HUES64 (cell line): Measurements from ENCODE around the gene CLCN1.

ENCODE experiments used
- H3K27ac ChIP-seq: 2 replicates; pipeline ENCODE4 v1.7.0; 2013; ENCODE audit warnings: low read depth, low read length, inconsistent platforms
- H3K27me3 ChIP-seq: 2 replicates; pipeline ENCODE4 v1.6.1; 2013; ENCODE audit warnings: mild to moderate bottlenecking, low read length; ENCODE audit not compliant: insufficient read depth
- H3K36me3 ChIP-seq: 2 replicates; pipeline ENCODE4 v1.6.1; 2013; ENCODE audit warnings: mild to moderate bottlenecking, low read length; ENCODE audit not compliant: insufficient read depth
- H3K4me1 ChIP-seq: 2 replicates; pipeline ENCODE4 v1.6.1; 2013; ENCODE audit warnings: mild to moderate bottlenecking, low read length, moderate library complexity; ENCODE audit not compliant: insufficient read depth
- H3K4me3 ChIP-seq: 2 replicates; pipeline ENCODE4 v1.5.1; 2013; ENCODE audit warnings: mild to moderate bottlenecking, low read length, moderate library complexity
- H3K9ac ChIP-seq: 2 replicates; pipeline ENCODE4 v1.6.1; 2013; ENCODE audit warnings: mild to moderate bottlenecking, low read depth, low read length
- H3K9me3 ChIP-seq: 2 replicates; pipeline ENCODE4 v1.6.1; 2013; ENCODE audit warnings: low read depth, low read length; ENCODE audit not compliant: insufficient read depth
- WGBS: fragments of 150-250, 120-280 bp; methylation state at CpG from one replicate; pipeline ENCODE4 v1.1.7; 2013; ENCODE audit warnings: missing lambda C conversion rate; 5-methylcytosine and 5-hydroxymethylcytosine counted together

CLCN1 gene

DNA sequence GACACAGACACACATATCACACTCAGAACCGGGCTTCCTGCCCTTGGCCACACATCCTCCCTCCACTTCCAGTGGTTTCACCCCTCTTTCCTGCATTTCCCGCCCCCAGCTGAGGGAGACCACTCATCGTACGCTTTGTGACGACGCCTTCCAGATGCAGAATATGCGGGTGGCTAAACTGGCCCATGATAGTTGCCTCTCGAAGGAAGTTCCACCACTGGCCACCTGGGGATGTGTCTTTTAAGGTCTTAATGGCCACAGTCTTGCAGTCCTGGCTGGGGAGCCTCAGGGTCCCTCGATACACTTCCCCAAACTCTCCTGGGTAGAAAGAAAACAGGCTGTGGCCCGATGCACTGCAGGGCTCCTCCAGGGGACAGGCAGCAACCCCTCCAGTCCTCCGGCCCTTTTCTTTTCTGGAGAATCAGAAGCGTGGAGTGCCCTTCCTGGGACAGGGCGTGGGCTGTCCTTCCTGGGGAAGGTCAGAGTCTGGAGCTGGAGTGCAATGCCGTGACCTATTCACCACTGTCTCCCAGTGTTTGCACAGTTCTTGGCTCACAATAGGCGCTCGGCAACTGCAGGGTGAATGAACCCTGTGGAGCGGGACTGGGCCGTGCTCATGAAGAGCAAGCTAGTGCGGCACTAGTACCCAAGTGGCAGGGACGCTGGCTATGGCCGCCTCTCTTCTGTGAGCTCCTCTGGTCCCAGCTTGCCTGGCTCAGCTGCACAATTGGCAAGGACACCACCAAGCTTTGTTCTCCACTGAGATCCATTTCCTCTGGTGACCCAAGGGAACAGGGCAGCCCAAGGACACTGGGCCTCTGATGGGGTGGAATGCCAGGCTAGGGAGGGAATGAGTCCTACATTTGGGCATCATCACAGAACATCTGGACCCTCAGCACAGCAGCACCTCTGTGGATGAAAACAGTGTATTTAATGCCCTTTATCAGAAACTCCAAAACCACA lies 79.6 kb downstream of the CLCN1 start:
- H3K9me3 ChIP-seq, result no peaks in the 10 kb centered on the region
- H3K27ac ChIP-seq, result peak overlapping the region; percentile 25; the same call in 1 of the 2 replicates
- no peaks in the 10 kb centered on the region for H3K27me3 ChIP-seq
- WGBS, result 87% methylated on average over 21 of the region's 21 CpGs
- H3K4me1 ChIP-seq, result no peaks in the 10 kb centered on the region
- peaks cover 97% of the 10 kb centered on the region for H3K36me3 ChIP-seq
- no peak overlapping the region for H3K4me3 ChIP-seq
- no peak overlapping the region for H3K9ac ChIP-seq

GRCh38 chr7:143396182-143396581 lies 80.3 kb downstream of the CLCN1 start:
- no peak overlapping the region for H3K4me3 ChIP-seq
- no peak overlapping the region for H3K27ac ChIP-seq
- peaks cover 97% of the 10 kb centered on the region for H3K36me3 ChIP-seq
- H3K27me3 ChIP-seq, result no peaks in the 10 kb centered on the region
- WGBS, result 81% methylated on average over 7 of the region's 7 CpGs
- no peak overlapping the region for H3K9ac ChIP-seq
- no peaks in the 10 kb centered on the region for H3K9me3 ChIP-seq
- H3K4me1 ChIP-seq, result no peaks in the 10 kb centered on the region

- 92% methylated on average over 28 of the region's 28 CpGs for WGBS
- Histone ChIP-seq H3K9me3 (no peaks in the 10 kb centered on the region), H3K27me3 (no peaks in the 10 kb centered on the region), H3K36me3 (peaks cover 97% of the 10 kb centered on the region), H3K4me1 (no peaks in the 10 kb centered on the region), H3K9ac (no peak overlapping the region), H3K4me3 (no peak overlapping the region), H3K27ac (no peak overlapping the region)
Measured at GRCh38 chr7:143396625-143397556, 81.0 kb downstream of the CLCN1 start.

GRCh38 chr7:143397710-143398530 lies 82.0 kb downstream of the CLCN1 start:
- WGBS, result 95% methylated on average over 16 of the region's 16 CpGs
- H3K27me3 ChIP-seq, result no peaks in the 10 kb centered on the region
- no peaks in the 10 kb centered on the region for H3K4me1 ChIP-seq
- H3K36me3 ChIP-seq, result peaks cover 99% of the 10 kb centered on the region
- H3K9ac ChIP-seq, result no peak overlapping the region
- H3K27ac ChIP-seq, result no peak overlapping the region
- H3K9me3 ChIP-seq, result no peaks in the 10 kb centered on the region
- H3K4me3 ChIP-seq, result no peak overlapping the region

DNA sequence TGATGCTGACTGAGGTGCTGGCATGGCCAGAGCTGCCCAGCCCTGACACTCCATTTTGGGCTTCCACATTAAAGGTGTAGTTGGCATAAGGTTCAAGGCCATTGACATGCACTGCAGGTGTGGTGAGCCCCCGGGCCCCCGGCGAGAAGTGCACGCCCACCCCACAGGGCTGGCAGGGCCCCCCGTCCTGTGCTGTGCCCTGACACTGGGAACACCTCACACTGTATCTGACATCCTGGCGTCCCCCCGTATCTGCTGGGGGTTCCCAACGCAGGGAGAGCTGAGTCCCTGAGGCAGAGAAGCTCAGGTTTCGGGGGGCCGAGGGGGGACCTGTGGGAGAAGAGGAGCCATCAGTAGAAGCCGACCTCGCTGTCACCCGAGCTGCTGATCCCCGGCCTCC lies 82.7 kb downstream of the CLCN1 start:
- Histone ChIP-seq H3K9ac (no peak overlapping the region), H3K27ac (no peak overlapping the region), H3K4me1 (no peaks in the 10 kb centered on the region), H3K4me3 (no peak overlapping the region), H3K27me3 (no peaks in the 10 kb centered on the region), H3K36me3 (peaks cover 93% of the 10 kb centered on the region), H3K9me3 (no peaks in the 10 kb centered on the region)
- 95% methylated on average over 13 of the region's 14 CpGs for WGBS

- H3K27ac ChIP-seq, result no peak overlapping the region
- 93% methylated on average over 8 of the region's 8 CpGs for WGBS
- H3K4me3 ChIP-seq, result no peak overlapping the region
- H3K9me3 ChIP-seq, result no peaks in the 10 kb centered on the region
- no peaks in the 10 kb centered on the region for H3K27me3 ChIP-seq
- 0 out of 2 replicates have a peak, but pooled peaks cover 3% of the 10 kb centered on the region for H3K4me1 ChIP-seq
- H3K36me3 ChIP-seq, result peaks cover 91% of the 10 kb centered on the region
- no peak overlapping the region for H3K9ac ChIP-seq
Measured at GRCh38 chr7:143399151-143399550, 83.2 kb downstream of the CLCN1 start.

DNA sequence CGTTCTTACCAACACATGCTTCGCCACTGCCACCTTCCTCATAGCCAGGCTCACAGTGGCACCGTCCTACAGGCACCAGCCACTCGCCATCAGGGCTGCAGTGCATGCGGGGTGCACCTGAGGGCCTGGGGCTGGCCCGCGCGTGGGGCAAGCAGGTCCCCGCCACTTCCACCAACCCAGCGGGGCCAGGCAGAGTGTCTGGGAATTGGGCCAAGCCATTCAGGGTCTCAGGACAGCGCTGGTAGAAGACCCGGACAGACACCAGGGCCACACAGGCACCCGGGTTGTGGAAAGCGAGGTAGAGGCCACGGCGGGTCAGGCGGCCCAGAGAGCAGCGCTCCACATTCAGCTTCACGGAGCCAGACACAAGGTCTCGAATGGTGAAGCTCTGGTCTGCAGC lies 83.7 kb downstream of the CLCN1 start:
- Histone ChIP-seq H3K27me3 (no peaks in the 10 kb centered on the region), H3K9me3 (no peaks in the 10 kb centered on the region), H3K4me1 (0 out of 2 replicates have a peak, but pooled peaks cover 3% of the 10 kb centered on the region), H3K27ac (no peak overlapping the region), H3K36me3 (peaks cover 90% of the 10 kb centered on the region), H3K4me3 (no peak overlapping the region), H3K9ac (no peak overlapping the region)
- WGBS, result 95% methylated on average over 20 of the region's 20 CpGs

DNA sequence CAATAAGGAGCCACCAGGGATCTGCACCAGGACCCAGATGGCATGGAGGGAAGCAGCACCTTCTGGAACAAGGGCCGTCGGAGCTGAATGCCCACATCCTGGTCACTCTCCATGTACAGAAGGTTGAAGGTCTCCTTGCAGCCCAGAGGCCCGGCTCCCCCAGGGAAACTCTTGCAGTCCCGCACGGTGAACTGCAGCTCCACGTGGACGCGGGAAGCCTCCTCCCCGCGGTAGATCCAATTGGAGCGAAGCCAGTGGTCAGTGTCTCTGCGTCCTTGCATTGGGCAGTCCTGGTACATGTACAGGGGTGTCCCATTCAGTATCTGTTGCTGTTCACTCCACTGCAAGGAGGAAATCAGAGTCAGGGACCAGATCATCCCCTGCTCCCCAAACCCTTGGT lies 85.4 kb downstream of the CLCN1 start:
- Histone ChIP-seq H3K4me1 (peaks cover 15% of the 10 kb centered on the region), H3K9ac (no peak overlapping the region), H3K27ac (no peak overlapping the region), H3K9me3 (no peaks in the 10 kb centered on the region), H3K36me3 (peaks cover 82% of the 10 kb centered on the region), H3K27me3 (no peaks in the 10 kb centered on the region), H3K4me3 (no peak overlapping the region)
- WGBS, result 97% methylated on average over 12 of the region's 12 CpGs
